Measurements from ENCODE around the gene RNF151. TPM values are rescaled to one million over a fixed set of nuclear protein-coding genes. Genes with fewer than 3 reads are reported as not detected.
A peak's percentile ranks its signal among the peaks of the same experiment; 100 is the strongest.

The RNF151 gene
- total and polyA plus RNA-seq, 10 of the 15 experiments (the other 5 are each of a cell fraction or from before 2014, with no cell fraction given) = 0.17 to 0.56 TPM; not detected in 8

DNA sequence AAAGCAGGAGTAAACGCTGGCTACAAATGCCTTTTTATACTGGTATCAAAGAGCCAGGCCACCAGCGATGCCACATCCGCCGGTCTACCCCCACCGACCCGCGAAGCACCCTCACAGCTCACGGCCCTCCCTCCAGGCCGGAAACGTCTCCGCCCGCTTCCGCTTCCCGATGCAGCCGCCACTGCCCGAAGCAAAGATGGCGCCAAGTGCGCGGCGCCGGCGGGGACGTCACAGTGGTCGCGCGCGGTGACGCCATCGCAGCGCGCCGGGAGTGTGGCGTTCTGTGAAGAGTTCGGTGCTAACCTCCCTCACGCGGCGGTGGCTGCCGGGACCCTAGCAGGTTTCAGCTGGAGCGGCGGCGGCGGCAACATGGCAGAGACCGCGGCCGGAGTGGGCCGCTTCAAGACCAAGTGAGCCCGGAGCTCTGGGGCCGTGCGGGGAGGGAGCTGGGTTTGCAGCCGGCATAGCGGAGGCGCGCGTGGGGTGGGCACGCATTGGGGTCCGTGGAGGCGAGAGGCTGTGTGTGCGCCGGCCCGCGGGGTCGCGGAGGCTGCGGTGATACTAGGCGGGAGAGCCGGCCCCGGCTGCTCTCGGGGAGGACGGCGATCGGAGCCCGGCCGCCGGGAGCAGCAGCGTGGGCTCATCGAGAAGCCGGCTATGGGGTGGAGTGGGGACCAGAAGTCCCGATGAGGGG, 5.3 kb downstream of the RNF151 start, which contains the start of gene TBL3 (continued):
- TF ChIP-seq HDAC2 (IDR thresholded peaks at IDR 0.05) = no peak
- peak; percentile 29; the same call in 1 of the 2 replicates for TF ChIP-seq ZBTB11 (CRISPR knock-in tag; IDR thresholded peaks at IDR 0.05)
- peak; percentile 93 for TF ChIP-seq CHD2 (IDR thresholded peaks at IDR 0.05; ENCODE audit: borderline replicate concordance, low read depth, low read length)
- peak; percentile 64; the same call in 1 of the 2 replicates for TF ChIP-seq MEF2A (IDR thresholded peaks at IDR 0.05; ENCODE audit: insufficient read depth, low read depth, low read length)
- TF ChIP-seq, protein P1, sequence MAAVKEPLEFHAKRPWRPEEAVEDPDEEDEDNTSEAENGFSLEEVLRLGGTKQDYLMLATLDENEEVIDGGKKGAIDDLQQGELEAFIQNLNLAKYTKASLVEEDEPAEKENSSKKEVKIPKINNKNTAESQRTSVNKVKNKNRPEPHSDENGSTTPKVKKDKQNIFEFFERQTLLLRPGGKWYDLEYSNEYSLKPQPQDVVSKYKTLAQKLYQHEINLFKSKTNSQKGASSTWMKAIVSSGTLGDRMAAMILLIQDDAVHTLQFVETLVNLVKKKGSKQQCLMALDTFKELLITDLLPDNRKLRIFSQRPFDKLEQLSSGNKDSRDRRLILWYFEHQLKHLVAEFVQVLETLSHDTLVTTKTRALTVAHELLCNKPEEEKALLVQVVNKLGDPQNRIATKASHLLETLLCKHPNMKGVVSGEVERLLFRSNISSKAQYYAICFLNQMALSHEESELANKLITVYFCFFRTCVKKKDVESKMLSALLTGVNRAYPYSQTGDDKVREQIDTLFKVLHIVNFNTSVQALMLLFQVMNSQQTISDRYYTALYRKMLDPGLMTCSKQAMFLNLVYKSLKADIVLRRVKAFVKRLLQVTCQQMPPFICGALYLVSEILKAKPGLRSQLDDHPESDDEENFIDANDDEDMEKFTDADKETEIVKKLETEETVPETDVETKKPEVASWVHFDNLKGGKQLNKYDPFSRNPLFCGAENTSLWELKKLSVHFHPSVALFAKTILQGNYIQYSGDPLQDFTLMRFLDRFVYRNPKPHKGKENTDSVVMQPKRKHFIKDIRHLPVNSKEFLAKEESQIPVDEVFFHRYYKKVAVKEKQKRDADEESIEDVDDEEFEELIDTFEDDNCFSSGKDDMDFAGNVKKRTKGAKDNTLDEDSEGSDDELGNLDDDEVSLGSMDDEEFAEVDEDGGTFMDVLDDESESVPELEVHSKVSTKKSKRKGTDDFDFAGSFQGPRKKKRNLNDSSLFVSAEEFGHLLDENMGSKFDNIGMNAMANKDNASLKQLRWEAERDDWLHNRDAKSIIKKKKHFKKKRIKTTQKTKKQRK (IDR thresholded peaks at IDR 0.05; ENCODE audit: low read depth, low read length) = no peak
- TF ChIP-seq STAT3 (IDR thresholded peaks at IDR 0.05; ENCODE audit: low read depth, low read length) = no peak
- TF ChIP-seq SRF (IDR thresholded peaks at IDR 0.05; ENCODE audit: low read depth in 2 of 2, low read length in 2 of 2) = peak; percentile 87 to 98
- TF ChIP-seq ATF7 (IDR thresholded peaks at IDR 0.05; ENCODE audit: low read depth) = peak; percentile 32
- 0 out of 2 replicates have a peak, but pooled peaks have one; percentile 59 for TF ChIP-seq MYB (IDR thresholded peaks at IDR 0.05; ENCODE audit: borderline replicate concordance, low read depth, low read length)
- peak; percentile 64; the same call in 1 of the 2 replicates for TF ChIP-seq TCF3 (IDR thresholded peaks at IDR 0.05; ENCODE audit: borderline replicate concordance, insufficient read depth, low read depth, low read length)
- TF ChIP-seq CHD4 (IDR thresholded peaks at IDR 0.05) = no peak
- peak; percentile 85 for TF ChIP-seq TBL1XR1 (IDR thresholded peaks at IDR 0.05; ENCODE audit: low read depth, low read length)
- TF ChIP-seq, protein P2, sequence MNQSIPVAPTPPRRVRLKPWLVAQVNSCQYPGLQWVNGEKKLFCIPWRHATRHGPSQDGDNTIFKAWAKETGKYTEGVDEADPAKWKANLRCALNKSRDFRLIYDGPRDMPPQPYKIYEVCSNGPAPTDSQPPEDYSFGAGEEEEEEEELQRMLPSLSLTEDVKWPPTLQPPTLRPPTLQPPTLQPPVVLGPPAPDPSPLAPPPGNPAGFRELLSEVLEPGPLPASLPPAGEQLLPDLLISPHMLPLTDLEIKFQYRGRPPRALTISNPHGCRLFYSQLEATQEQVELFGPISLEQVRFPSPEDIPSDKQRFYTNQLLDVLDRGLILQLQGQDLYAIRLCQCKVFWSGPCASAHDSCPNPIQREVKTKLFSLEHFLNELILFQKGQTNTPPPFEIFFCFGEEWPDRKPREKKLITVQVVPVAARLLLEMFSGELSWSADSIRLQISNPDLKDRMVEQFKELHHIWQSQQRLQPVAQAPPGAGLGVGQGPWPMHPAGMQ (IDR thresholded peaks at IDR 0.05; ENCODE audit: borderline replicate concordance) = no peak
- peak; percentile 48; the same call in 1 of the 2 replicates for TF ChIP-seq RFX5 (IDR thresholded peaks at IDR 0.05; ENCODE audit: low read depth, low read length)
- TF ChIP-seq RAD21 (IDR thresholded peaks at IDR 0.05; ENCODE audit: insufficient read depth, low read depth, low read length) = no peak
- no peak for TF ChIP-seq CUX1 (IDR thresholded peaks at IDR 0.05; ENCODE audit: insufficient replicate concordance, low read depth, low read length)

All from GM12878 (cell line).